ENCODE measurements around the gene TAAR1. TPM values are rescaled to one million over a fixed set of nuclear protein-coding genes. Genes with fewer than 3 reads are reported as not detected.

The TAAR1 gene
- total RNA-seq, 1 experiment from 2014 or later: not detected

DNA sequence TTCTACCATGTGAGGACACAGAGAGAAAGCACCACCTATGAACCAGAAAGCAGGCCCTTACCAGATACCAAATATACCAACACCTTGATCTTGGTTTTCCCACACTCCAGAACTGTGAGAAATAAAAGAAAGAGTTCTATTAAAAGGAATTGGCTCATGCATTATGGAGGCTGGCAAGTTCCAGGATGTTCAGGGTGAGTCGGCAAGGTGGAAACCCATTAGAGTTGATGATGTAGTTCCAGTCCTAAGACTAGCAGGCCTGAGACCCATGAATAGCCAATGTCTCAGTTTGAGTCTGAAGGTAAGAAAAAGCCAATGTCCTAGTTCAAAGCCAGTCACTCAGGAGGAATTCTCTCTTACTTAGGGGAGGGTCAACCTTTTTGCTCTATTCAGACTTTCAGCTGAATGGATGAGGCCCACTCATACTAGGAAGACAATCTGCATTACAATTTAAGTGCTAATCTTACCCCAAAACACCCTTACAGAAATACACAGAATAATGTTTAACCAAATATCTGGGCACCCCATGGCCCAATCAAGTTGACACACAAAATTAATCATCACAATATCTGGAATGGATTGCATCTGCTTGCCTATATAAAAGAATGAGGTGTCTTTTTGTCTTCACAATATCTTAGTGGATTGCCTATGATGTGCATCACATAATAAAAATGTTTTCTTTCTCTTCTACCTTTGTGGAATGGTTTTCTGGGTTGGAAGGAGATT lies 5.5 kb upstream of the TAAR1 start:
- Histone ChIP-seq H3K4ac (ENCODE audit: low read depth, low read length) (no peak overlapping the region), H3K18ac (ENCODE audit: insufficient read length, low read depth, low read length) (no peak overlapping the region), H2BK120ac (ENCODE audit: low read depth, low read length, poor library complexity, severe bottlenecking) (no peak overlapping the region), H3K23me2 (ENCODE audit: insufficient read length, low read depth, low read length, poor library complexity, severe bottlenecking) (no peaks in the 10 kb centered on the region), H2BK5ac (ENCODE audit: insufficient read length, low read length) (no peak overlapping the region), H4K5ac (ENCODE audit: insufficient read length, low read depth, low read length) (no peak overlapping the region), H4K91ac (ENCODE audit: insufficient read length, low read depth, low read length) (no peak overlapping the region), H3K79me1 (ENCODE audit: insufficient read depth, low read depth, low read length, poor library complexity, severe bottlenecking) (no peaks in the 10 kb centered on the region), H2AK5ac (ENCODE audit: insufficient read length, low read length) (no peak overlapping the region), H2BK20ac (ENCODE audit: low read depth, low read length, poor library complexity, severe bottlenecking) (no peak overlapping the region), H2AFZ (ENCODE audit: low read length) (no peak overlapping the region), H3K23ac (ENCODE audit: insufficient read length, low read depth, low read length) (no peak overlapping the region), H3K4me1 (ENCODE audit: insufficient read depth, low read length) (no peaks in the 10 kb centered on the region; the same call in 1 of the 2 replicates), H3K27ac (ENCODE audit: insufficient read length, low read depth, low read length) (no peak overlapping the region), H3K9me3 (ENCODE audit: control insufficient read depth, low read depth, low read length) (no peaks in the 10 kb centered on the region), H3K79me2 (ENCODE audit: insufficient read depth, low read length) (no peaks in the 10 kb centered on the region), H2BK15ac (ENCODE audit: low read depth, low read length) (no peak overlapping the region), H3K27me3 (ENCODE audit: insufficient read depth, low read length) (no peaks in the 10 kb centered on the region), H4K8ac (replicated peaks; ENCODE audit: insufficient read length, low read depth, low read length) (no peak overlapping the region), H2BK12ac (ENCODE audit: insufficient read length, low read depth, low read length) (no peak overlapping the region), H4K20me1 (ENCODE audit: control insufficient read depth, insufficient read depth, insufficient read length) (no peaks in the 10 kb centered on the region), H3K9ac (ENCODE audit: extremely low read depth, insufficient read length, low read length) (no peak overlapping the region), H3K56ac (ENCODE audit: insufficient read length, low read depth, low read length) (no peak overlapping the region), H3T11ph (ENCODE audit: low read length) (no peak overlapping the region), H3K14ac (ENCODE audit: insufficient read depth, low read length) (no peak overlapping the region), H3K4me2 (ENCODE audit: insufficient read depth, insufficient read length, low read length) (no peak overlapping the region)
- Mint-ChIP-seq H3K36me3 (ENCODE audit: insufficient read depth in 1 of 3, low read depth in 3 of 3) (peaks cover 0 to 18% (median 5%) of the 10 kb centered on the region in 3 experiments; a peak in 5 of 7 replicates), H3K4me3 (no peak overlapping the region), H3K27me3 (ENCODE audit: low read depth) (no peaks in the 10 kb centered on the region), H3K9me3 (peaks cover 8 to 10% of the 10 kb centered on the region in 2 experiments; a peak in 4 of 5 replicates), H3K27ac (no peak overlapping the region), H3K4me1 (peaks cover 15 to 20% of the 10 kb centered on the region in 2 experiments)
- no peak for DNase-seq
- no CpG with 5 or more reads among the region's 1 CpG for WGBS (ENCODE audit: extremely low coverage, insufficient read length, low lambda C conversion rate)
- TF ChIP-seq, protein P1, sequence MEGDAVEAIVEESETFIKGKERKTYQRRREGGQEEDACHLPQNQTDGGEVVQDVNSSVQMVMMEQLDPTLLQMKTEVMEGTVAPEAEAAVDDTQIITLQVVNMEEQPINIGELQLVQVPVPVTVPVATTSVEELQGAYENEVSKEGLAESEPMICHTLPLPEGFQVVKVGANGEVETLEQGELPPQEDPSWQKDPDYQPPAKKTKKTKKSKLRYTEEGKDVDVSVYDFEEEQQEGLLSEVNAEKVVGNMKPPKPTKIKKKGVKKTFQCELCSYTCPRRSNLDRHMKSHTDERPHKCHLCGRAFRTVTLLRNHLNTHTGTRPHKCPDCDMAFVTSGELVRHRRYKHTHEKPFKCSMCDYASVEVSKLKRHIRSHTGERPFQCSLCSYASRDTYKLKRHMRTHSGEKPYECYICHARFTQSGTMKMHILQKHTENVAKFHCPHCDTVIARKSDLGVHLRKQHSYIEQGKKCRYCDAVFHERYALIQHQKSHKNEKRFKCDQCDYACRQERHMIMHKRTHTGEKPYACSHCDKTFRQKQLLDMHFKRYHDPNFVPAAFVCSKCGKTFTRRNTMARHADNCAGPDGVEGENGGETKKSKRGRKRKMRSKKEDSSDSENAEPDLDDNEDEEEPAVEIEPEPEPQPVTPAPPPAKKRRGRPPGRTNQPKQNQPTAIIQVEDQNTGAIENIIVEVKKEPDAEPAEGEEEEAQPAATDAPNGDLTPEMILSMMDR (conservative IDR thresholded peaks at IDR 0.05): no peak
